ENCODE measurements around the gene MDM1. TPM values are rescaled to one million over a fixed set of nuclear protein-coding genes. Genes with fewer than 3 reads are reported as not detected.

MDM1 gene
- total RNA-seq, 4 donors from 2014 or later, result 8.2 to 23.5 (median 13.4) TPM

DNA sequence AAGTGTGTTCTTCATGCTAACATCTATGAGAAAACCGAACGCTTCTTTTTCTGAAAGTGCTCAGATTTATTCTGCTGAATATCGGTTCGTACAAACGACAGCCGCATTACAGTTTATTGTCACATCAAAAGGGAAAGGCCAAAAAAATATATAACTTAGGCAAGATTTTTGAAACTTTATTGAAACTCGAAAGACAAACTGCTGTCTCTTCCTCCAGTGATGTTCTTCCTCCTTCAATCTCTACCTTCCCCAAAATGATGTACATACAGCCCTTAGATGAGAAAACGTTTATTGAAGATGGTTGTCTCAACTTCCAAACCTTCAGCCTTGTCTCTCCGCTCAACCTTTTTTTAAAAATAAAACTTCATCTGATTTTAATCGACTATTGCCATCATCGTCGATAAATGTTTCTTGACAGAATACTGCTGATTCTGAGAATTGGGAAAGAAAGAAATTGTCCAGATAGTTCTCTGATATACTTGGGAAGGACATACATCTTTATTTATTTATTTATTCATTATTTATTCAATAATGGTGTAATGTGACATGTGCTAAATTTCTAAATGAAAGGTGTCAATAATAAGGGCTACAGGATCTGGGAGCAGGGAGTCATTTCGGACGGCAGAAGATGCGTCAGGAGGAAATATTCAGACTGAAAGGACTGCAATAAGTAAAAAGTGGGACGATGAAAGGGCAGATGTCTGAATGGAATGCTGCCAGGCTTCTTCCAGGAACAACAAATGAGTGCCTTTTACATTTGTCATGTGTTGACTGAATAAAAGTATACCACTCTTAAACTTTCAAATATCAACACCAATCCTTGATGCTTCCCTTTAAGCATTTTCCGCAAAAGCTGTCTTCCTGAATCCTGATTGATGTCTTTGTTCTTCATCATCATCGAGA lies 817 bp upstream of the MDM1 start:
- no peak for DNase-seq
- Histone ChIP-seq H3K4me3 (peak overlapping the region; percentile 12 to 95 (median 68)), H3K4me1 (peaks cover 5 to 34% (median 15%) of the 10 kb centered on the region in 4 donors), H3K27ac (peak overlapping the region; percentile 79 to 89 (median 80)), H3K36me3 (no peaks in the 10 kb centered on the region), H3K27me3 (no peaks in the 10 kb centered on the region), H3K9me3 (no peaks in the 10 kb centered on the region)
- in situ Hi-C loops (cut with MboI; ENCODE audit: low pct_ligation_motif_present in 1 of 4, low pct_unique_long_range_greater_than_20kb in 1 of 4, low sequenced_read_pairs in 3 of 4) (loop anchor here in 1 of 4 donors (25.0 kb wide), 1 partner anchor 354 kb away; the partner anchor contains the start of gene NUP107), intact Hi-C loops (cut with DNase I; ENCODE audit: low total_unique reads) (no loop called here)
- WGBS, 2 donors (ENCODE audit: low coverage in 1 of 2), result 49 to 51% methylated on average over 15 to 18 of the region's 18 CpGs
- peak in 1 of 3 donors; percentile 0 for TF ChIP-seq POLR2AphosphoS5 (IDR thresholded peaks at IDR 0.05)
- TF ChIP-seq EP300 (IDR thresholded peaks at IDR 0.05; ENCODE audit: low read depth), result no peak

DNA sequence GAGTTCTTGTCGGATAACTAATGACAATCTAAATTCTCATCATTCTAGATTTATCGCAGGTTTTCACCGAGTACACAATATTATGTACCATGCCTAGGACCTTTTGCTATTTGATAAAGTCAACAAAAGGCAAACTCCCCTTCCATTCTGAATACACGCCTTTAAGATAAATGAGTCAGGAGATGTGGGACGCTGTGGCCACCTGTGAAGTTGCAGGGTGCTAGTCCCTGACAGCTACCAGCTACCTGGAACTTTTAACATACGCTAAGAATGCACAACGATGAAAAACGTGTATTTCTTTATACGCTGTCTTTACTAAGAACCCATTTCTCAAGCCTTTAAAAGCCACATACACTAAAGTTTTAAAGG lies 678 bp downstream of the MDM1 start:
- H3K27ac ChIP-seq, result peak overlapping the region; percentile 79 to 89 (median 80)
- no peak for TF ChIP-seq POLR2AphosphoS5 (IDR thresholded peaks at IDR 0.05)
- H3K36me3 ChIP-seq, result peaks cover 0 to 2% (median 0%) of the 10 kb centered on the region in 4 donors
- intact Hi-C loops (cut with DNase I; ENCODE audit: low total_unique reads), result no loop called here
- H3K4me3 ChIP-seq, result peak overlapping the region; percentile 60 to 95 (median 70)
- H3K4me1 ChIP-seq, result peaks cover 5 to 23% (median 10%) of the 10 kb centered on the region in 4 donors
- no peaks in the 10 kb centered on the region for H3K9me3 ChIP-seq
- no peaks in the 10 kb centered on the region for H3K27me3 ChIP-seq
- in situ Hi-C loops (cut with MboI; ENCODE audit: low pct_ligation_motif_present in 1 of 4, low pct_unique_long_range_greater_than_20kb in 1 of 4, low sequenced_read_pairs in 3 of 4), result loop anchor here in 1 of 4 donors (25.0 kb wide), 1 partner anchor 356 kb away; the partner anchor contains the start of gene NUP107
- no peak for DNase-seq
- WGBS, 2 donors (ENCODE audit: low coverage in 1 of 2), result 19 to 25% methylated on average over 5 to 9 of the region's 9 CpGs

DNA sequence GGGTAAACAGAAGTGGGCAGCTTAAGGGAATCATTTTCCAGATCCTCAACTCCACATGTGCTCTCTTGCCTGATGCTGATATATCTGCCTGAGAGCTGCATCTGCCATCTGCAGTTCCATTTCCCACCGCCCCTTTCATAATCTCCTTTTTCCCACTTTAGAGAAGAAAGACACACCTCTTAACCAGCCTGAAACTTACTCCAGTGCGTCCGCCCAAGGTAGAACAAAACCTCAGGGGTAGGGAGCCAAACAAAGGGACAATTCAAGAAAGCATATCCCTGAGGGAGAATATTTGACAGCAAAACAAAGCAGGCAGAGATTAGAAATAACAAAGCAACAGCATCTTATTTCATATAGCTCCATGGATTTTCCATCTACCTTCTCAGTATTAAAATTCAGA lies 4.3 kb downstream of the MDM1 start:
- in situ Hi-C loops (cut with MboI; ENCODE audit: low pct_ligation_motif_present in 1 of 4, low pct_unique_long_range_greater_than_20kb in 1 of 4, low sequenced_read_pairs in 3 of 4) (loop anchor here in 1 of 4 donors (25.0 kb wide), 1 partner anchor 359 kb away; the partner anchor contains the start of gene NUP107), intact Hi-C loops (cut with DNase I; ENCODE audit: low total_unique reads) (no loop called here)
- no peak for TF ChIP-seq POLR2A (IDR thresholded peaks at IDR 0.05)
- peaks cover 5 to 13% (median 8%) of the 10 kb centered on the region in 4 donors for H3K4me1 ChIP-seq
- no peak for DNase-seq
- peaks cover 0 to 8% (median 0%) of the 10 kb centered on the region in 4 donors for H3K36me3 ChIP-seq
- no peaks in the 10 kb centered on the region for H3K9me3 ChIP-seq
- H3K27me3 ChIP-seq, result no peaks in the 10 kb centered on the region
- H3K4me3 ChIP-seq, result no peak overlapping the region
- WGBS, 2 donors (ENCODE audit: low coverage in 1 of 2), result 90 to 93% methylated on average over 3 of the region's 3 CpGs
- H3K27ac ChIP-seq, result peak overlapping the region in 1 of 4 donors; percentile 22

DNA sequence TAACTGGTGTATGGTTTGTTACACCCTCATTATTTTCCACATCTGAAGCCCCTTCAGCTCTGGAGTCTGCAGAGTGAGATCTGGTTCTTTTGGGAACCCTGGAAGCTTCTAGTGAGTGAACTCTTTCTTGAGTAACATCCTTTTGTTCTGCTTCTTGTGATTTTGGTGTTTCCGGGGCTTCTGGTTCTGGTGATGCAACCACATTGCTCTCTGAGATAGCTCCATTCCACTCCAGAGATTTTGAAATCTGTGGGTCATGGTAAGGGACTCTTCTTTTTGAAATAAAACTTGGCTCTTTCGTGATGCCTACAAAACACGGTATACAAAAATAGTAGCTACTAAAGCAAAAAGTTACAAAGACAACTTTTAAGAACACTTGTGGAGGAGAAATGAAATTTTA lies 5.4 kb downstream of the MDM1 start:
- WGBS, 2 donors (ENCODE audit: low coverage in 1 of 2), result 84 to 91% methylated on average over 3 of the region's 3 CpGs
- Histone ChIP-seq H3K27ac (no peak overlapping the region), H3K4me1 (peaks cover 5 to 10% (median 8%) of the 10 kb centered on the region in 4 donors), H3K4me3 (no peak overlapping the region), H3K9me3 (no peaks in the 10 kb centered on the region), H3K36me3 (peaks cover 0 to 8% (median 0%) of the 10 kb centered on the region in 4 donors), H3K27me3 (no peaks in the 10 kb centered on the region)
- in situ Hi-C loops (cut with MboI; ENCODE audit: low pct_ligation_motif_present in 1 of 4, low pct_unique_long_range_greater_than_20kb in 1 of 4, low sequenced_read_pairs in 3 of 4) (loop anchor here in 1 of 4 donors (25.0 kb wide), 1 partner anchor 361 kb away; the partner anchor contains the start of gene NUP107), intact Hi-C loops (cut with DNase I; ENCODE audit: low total_unique reads) (no loop called here)
- no peak for DNase-seq
- TF ChIP-seq POLR2A (IDR thresholded peaks at IDR 0.05) (no peak), POLR2AphosphoS5 (IDR thresholded peaks at IDR 0.05) (no peak)
- TF ChIP-seq, protein P1, sequence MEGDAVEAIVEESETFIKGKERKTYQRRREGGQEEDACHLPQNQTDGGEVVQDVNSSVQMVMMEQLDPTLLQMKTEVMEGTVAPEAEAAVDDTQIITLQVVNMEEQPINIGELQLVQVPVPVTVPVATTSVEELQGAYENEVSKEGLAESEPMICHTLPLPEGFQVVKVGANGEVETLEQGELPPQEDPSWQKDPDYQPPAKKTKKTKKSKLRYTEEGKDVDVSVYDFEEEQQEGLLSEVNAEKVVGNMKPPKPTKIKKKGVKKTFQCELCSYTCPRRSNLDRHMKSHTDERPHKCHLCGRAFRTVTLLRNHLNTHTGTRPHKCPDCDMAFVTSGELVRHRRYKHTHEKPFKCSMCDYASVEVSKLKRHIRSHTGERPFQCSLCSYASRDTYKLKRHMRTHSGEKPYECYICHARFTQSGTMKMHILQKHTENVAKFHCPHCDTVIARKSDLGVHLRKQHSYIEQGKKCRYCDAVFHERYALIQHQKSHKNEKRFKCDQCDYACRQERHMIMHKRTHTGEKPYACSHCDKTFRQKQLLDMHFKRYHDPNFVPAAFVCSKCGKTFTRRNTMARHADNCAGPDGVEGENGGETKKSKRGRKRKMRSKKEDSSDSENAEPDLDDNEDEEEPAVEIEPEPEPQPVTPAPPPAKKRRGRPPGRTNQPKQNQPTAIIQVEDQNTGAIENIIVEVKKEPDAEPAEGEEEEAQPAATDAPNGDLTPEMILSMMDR (IDR thresholded peaks at IDR 0.05), result no peak

DNA sequence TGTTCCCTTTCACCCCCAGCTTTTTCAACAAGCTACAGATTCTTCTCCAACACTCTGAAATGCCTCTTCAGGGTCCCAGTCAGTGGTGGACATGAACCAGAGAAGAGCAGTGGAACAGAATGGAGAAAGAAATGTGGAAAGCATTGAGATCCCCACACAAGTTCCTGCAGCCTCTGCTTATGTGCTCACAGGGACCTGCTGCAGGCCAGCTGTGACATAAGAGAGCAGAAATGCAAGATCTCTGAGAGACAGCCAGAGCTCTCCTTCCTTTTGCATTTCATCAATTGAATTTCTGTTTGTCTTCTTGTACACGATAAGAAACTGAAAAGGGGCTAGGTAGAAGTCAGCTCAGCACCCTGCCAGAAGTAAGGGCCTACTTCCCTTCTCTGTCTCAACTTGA lies 6.2 kb downstream of the MDM1 start:
- intact Hi-C loops (cut with DNase I; ENCODE audit: low total_unique reads), result no loop called here
- in situ Hi-C loops (cut with MboI; ENCODE audit: low pct_ligation_motif_present in 1 of 4, low pct_unique_long_range_greater_than_20kb in 1 of 4, low sequenced_read_pairs in 3 of 4), result loop anchor here in 1 of 4 donors (25.0 kb wide), 1 partner anchor 361 kb away; the partner anchor contains the start of gene NUP107
- Histone ChIP-seq H3K27me3 (no peaks in the 10 kb centered on the region), H3K36me3 (peaks cover 0 to 8% (median 0%) of the 10 kb centered on the region in 4 donors), H3K4me3 (no peak overlapping the region), H3K27ac (no peak overlapping the region), H3K9me3 (no peaks in the 10 kb centered on the region), H3K4me1 (peaks cover 0 to 4% (median 2%) of the 10 kb centered on the region in 4 donors)
- no peak for TF ChIP-seq POLR2A (IDR thresholded peaks at IDR 0.05)
- no peak for TF ChIP-seq POLR2AphosphoS5 (IDR thresholded peaks at IDR 0.05)
- no peak for TF ChIP-seq EP300 (IDR thresholded peaks at IDR 0.05; ENCODE audit: low read depth)
- TF ChIP-seq, protein P1 (IDR thresholded peaks at IDR 0.05), result no peak
- 29 to 88% methylated on average over 1 of the region's 1 CpG for WGBS, 2 donors (ENCODE audit: low coverage in 1 of 2)
- DNase-seq, result no peak
